ENCODE measurements around the gene TMEM255A.
A peak's percentile ranks its signal among the peaks of the same experiment; 100 is the strongest.

The TMEM255A gene

DNA sequence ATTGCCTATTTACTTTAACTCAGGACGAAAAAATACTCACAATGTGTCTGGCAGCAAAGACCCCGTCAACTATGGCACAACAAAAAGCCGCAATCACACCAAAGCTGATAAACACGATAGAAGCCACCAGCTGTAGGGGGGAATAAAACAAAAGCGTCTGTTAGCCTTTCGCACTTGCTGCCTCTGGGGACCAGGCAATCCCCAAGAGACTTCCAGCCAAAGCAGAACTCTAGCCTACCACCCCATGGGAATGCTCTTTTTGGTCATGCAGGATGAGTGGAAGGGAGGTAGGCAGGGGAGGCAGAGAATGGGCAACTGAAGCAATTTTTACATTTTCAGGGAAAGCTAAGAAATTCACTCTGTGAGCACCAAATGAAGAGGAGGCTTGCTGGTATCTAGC, 20.1 kb downstream of the TMEM255A start:
- no peak for DNase-seq (ENCODE audit: extremely low spot score)
- ChIA-PET POLR2A (no interaction called here), CTCF (interaction anchor here (1.6 kb wide), 1 partner anchor 18 kb away, joined by 5 read pairs; no protein-coding TSS in a partner anchor)
- TF ChIP-seq, protein P1, sequence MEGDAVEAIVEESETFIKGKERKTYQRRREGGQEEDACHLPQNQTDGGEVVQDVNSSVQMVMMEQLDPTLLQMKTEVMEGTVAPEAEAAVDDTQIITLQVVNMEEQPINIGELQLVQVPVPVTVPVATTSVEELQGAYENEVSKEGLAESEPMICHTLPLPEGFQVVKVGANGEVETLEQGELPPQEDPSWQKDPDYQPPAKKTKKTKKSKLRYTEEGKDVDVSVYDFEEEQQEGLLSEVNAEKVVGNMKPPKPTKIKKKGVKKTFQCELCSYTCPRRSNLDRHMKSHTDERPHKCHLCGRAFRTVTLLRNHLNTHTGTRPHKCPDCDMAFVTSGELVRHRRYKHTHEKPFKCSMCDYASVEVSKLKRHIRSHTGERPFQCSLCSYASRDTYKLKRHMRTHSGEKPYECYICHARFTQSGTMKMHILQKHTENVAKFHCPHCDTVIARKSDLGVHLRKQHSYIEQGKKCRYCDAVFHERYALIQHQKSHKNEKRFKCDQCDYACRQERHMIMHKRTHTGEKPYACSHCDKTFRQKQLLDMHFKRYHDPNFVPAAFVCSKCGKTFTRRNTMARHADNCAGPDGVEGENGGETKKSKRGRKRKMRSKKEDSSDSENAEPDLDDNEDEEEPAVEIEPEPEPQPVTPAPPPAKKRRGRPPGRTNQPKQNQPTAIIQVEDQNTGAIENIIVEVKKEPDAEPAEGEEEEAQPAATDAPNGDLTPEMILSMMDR (IDR thresholded peaks at IDR 0.05; ENCODE audit: control extremely low read depth, extremely low read depth, low read depth, missing control alignments) = no peak

DNA sequence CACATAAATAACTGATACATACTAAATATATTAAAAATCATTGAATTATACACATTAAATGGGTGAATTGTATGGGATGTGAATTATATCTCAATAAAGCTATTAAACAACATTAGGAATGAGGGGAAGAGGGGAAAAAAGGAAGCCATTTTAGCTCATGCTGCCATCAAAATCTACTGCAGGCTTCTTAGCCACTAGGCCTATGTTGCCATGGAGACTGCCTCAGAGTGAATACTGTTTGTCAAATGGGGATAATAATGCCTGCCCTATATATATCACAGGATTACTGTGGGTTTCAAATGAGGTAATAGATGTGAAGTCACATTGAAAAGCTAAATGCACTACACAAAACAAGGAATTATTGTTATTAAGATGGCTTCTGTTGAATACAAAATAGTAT, 21.2 kb downstream of the TMEM255A start:
- CTCF ChIA-PET = interaction anchor here (1.4 to 1.6 kb wide), 2 partner anchors 10 to 19 kb away, joined by 5 to 6 read pairs; no protein-coding TSS in a partner anchor
- POLR2A ChIA-PET = no interaction called here

DNA sequence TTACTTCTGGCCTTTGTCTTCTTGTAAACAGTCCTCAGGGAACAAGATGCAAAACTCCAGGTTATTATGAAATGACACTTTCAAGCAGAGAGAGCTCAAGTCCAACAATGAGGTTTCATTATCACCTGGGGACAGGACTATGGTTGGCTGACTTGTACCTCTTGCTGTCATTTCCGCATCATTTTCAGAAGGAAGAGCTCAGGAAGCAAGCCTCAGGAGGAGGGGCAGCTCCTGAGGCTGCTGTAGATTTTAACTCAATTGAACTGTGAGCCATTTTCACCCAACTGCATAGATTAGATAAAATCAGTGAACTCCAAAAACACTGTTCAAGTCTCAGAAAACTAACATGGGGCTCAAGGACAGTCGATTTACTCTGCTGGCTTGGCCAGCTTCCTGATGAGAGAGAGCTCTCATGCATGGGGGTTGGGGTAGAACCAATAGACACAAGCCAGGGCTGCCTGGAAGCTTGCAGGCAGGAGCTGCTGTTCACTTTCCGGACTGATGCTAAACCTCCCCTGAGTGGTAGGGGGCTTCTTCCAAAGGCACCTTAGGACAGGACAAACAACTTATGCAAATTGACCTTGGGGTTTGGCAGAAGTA, 23.6 kb downstream of the TMEM255A start:
- CTCF ChIA-PET = interaction anchor here (1.6 to 2.1 kb wide), 2 partner anchors 11 to 12 kb away, joined by 5 to 13 read pairs; no protein-coding TSS in a partner anchor
- POLR2A ChIA-PET = no interaction called here
- TF ChIP-seq, protein P1 (IDR thresholded peaks at IDR 0.05; ENCODE audit: control extremely low read depth, extremely low read depth, low read depth, missing control alignments) = no peak
- no peak for DNase-seq (ENCODE audit: extremely low spot score)

More for the DNA sequence above, 21.2 kb downstream of the TMEM255A start:
- TF ChIP-seq, protein P1 (IDR thresholded peaks at IDR 0.05; ENCODE audit: control extremely low read depth, extremely low read depth, low read depth, missing control alignments) = no peak
- DNase-seq (ENCODE audit: extremely low spot score) = no peak

DNA sequence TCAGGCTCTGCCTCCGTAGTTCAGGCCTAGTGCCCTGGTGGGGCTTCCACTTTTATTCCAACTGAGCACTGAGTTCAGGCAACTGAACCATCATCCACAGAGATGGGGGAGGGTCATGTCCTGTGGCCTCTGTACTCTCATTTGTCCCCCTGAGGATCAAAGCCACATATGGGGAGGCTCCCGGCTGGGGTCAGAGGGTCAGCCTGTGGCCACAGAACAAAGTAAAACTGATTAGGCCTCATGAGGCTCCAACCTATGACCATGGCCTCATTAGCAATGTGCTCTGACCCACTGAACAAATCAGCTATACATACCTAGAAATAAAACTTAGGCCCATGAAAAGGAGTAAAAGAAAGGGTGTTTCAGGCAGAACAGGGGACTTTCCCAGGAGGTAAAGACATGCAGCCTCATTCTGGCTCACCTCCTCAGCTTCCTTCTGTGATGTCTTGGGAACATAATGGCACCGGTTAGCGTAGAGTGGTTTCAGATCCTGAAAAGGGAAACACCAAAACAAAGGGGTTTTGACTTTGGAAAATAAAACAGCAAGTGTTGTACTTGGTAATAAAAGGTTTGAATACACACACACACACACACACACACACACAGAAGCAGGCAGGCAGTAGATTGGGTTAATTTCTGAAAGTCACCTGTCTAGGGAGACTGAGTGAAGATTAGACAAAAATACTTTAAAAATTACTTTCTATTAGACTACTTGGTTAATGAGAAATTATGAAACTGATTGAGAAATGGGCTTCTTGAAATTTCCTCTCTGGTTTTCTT, 24.3 kb downstream of the TMEM255A start:
- DNase-seq (ENCODE audit: extremely low spot score) = peak; percentile 17
- ChIA-PET CTCF (interaction anchor here (1.2 to 2.1 kb wide), 3 partner anchors 11 to 18 kb away, joined by 4 to 13 read pairs (median 5); no protein-coding TSS in a partner anchor), POLR2A (no interaction called here)
- TF ChIP-seq, protein P1 (IDR thresholded peaks at IDR 0.05; ENCODE audit: control extremely low read depth, extremely low read depth, low read depth, missing control alignments) = no peak

DNA sequence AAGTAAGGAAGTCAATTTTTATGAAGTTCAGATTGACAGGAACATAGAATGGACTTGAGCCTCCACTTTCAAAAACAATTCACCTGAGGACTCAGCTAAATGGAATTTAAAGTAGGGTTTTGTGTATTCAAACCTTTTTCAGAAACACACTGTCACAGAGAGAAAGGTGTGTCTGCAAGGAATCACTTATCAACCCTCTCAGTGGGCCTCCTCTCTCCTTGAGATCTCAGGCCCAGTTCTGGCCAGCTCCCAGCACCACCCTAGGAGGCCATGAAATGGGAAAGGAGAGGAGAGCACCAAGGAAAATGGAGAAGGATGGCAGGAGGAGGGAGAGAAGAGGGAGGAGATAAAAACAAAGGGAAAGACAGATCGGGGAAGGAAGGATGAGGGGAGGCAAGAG, 28.6 kb downstream of the TMEM255A start:
- TF ChIP-seq, protein P1 (IDR thresholded peaks at IDR 0.05; ENCODE audit: control extremely low read depth, extremely low read depth, low read depth, missing control alignments) = no peak
- ChIA-PET CTCF (interaction anchor here (1.1 kb wide), 1 partner anchor 32 kb away, joined by 3 read pairs; the partner anchor contains the start of gene ZBTB33), POLR2A (no interaction called here)
- no peak for DNase-seq (ENCODE audit: extremely low spot score)

DNA sequence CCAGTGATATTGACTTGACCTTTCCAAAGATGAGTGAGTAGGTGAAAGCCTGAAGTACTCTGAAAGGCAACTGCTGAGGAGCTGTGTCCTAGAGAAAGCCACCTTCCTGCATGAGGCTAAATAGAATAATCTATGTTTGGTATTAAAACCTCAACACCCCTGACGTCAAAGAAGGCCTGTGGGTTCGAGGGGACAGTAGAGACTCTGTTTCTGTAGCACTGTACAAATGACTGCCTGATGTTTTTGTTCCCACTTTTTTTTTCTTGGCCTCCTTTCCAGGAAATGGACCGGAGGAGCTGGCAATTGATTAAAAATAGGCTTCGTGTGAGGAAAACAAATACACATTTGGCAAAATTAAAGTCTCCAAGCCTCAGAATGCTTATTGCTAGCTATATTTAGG, 29.5 kb downstream of the TMEM255A start:
- ChIA-PET CTCF (interaction anchor here (1.1 kb wide), 1 partner anchor 31 kb away, joined by 3 read pairs; the partner anchor contains the start of gene ZBTB33), POLR2A (no interaction called here)
- TF ChIP-seq, protein P1 (IDR thresholded peaks at IDR 0.05; ENCODE audit: control extremely low read depth, extremely low read depth, low read depth, missing control alignments) = no peak
- DNase-seq (ENCODE audit: extremely low spot score) = no peak
